Bronchial epithelial cell (primary cell): Measurements from ENCODE around the gene RBP5. TPM values are rescaled to one million over a fixed set of nuclear protein-coding genes. Genes with fewer than 3 reads are reported as not detected.

Experiments
- DNase-seq: peaks from one replicate; pipeline ENCODE4 v3.0.0-alpha.2; 2010; ENCODE audit warnings: low read depth
- FAIRE-seq: peaks from 2 replicates; lab custom pipeline; 2011; peaks lifted over from hg19 to GRCh38; lab: Jason Lieb, UNC
- H3K27me3 ChIP-seq: 2 replicates; pipeline ENCODE4 v1.5.1; 2011; ENCODE audit warnings: low read length; ENCODE audit not compliant: control insufficient read depth, insufficient read depth
- H3K36me3 ChIP-seq: 2 replicates; pipeline ENCODE4 v1.5.1; 2011; ENCODE audit warnings: low read length; ENCODE audit not compliant: control insufficient read depth, insufficient read depth
- H3K4me3 ChIP-seq: 2 replicates; pipeline ENCODE4 v1.5.1; 2011; ENCODE audit warnings: mild to moderate bottlenecking, low read depth, low read length, control low read depth
- total RNA-seq: library from RNA; depleted of rRNA; stranded (reverse); fragments of >200 nt; gene quantifications from 2 replicates; pipeline ENCODE4 v1.2.1, GENCODE V29; 2014
- TF ChIP-seq, protein P1 (sequence below): IDR thresholded peaks from 2 replicates; pipeline ENCODE4 v1.5.1; 2011; ENCODE audit warnings: mild to moderate bottlenecking, moderate library complexity, low read length, control low read depth, inconsistent platforms; ENCODE audit not compliant: insufficient read depth, severe bottlenecking

The RBP5 gene
- total RNA-seq, 1 donor from 2014 or later: not detected

DNA sequence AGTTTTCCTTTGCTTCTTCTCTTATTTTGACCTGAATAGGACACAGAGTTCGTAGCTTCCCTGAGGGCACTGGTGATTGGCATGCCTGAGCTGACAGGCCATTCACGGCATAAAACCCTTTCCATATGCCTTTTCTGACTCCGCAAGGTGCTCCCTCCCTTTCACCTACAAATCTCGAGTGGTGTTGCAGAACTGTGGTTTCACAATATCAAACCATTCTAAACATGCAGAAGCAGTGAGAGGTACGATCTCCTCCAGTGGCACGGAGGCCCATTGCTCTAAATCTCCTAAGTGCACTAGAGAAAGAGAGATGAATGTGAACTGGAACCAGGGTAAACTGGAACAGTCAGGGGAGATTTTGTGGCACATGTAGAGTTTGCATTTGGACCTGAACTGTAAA lies 25.4 kb upstream of the RBP5 start:
- Histone ChIP-seq H3K4me3 (no peak overlapping the region), H3K36me3 (peaks cover 11% of the 10 kb centered on the region), H3K27me3 (no peaks in the 10 kb centered on the region)
- TF ChIP-seq, protein P1, sequence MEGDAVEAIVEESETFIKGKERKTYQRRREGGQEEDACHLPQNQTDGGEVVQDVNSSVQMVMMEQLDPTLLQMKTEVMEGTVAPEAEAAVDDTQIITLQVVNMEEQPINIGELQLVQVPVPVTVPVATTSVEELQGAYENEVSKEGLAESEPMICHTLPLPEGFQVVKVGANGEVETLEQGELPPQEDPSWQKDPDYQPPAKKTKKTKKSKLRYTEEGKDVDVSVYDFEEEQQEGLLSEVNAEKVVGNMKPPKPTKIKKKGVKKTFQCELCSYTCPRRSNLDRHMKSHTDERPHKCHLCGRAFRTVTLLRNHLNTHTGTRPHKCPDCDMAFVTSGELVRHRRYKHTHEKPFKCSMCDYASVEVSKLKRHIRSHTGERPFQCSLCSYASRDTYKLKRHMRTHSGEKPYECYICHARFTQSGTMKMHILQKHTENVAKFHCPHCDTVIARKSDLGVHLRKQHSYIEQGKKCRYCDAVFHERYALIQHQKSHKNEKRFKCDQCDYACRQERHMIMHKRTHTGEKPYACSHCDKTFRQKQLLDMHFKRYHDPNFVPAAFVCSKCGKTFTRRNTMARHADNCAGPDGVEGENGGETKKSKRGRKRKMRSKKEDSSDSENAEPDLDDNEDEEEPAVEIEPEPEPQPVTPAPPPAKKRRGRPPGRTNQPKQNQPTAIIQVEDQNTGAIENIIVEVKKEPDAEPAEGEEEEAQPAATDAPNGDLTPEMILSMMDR: no peak
- peak; percentile 45 for DNase-seq
- FAIRE-seq: no peak

DNA sequence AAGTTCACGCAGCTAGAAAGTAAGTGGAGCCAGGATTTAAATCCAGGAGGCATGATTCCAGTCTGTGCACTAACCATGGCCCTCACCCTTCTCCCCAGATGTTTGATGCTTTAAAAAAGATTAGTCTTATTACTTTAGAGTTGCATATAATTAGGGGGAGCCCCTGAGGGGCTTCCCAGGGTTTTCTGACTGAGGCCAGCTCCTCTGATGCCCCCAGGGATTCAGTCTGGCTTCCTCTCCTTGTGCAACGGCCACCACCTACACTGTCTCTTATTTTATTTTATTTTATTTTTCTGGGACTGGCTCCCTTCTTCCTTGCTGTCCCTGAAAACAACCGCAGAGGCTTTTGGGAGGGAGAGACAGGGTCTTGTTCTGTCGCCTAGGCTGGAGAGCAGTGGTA lies 24.1 kb upstream of the RBP5 start:
- TF ChIP-seq, protein P1: no peak
- DNase-seq: no peak
- no peaks in the 10 kb centered on the region for H3K27me3 ChIP-seq
- no peak overlapping the region for H3K4me3 ChIP-seq
- H3K36me3 ChIP-seq: peaks cover 11% of the 10 kb centered on the region
- no peak for FAIRE-seq

DNA sequence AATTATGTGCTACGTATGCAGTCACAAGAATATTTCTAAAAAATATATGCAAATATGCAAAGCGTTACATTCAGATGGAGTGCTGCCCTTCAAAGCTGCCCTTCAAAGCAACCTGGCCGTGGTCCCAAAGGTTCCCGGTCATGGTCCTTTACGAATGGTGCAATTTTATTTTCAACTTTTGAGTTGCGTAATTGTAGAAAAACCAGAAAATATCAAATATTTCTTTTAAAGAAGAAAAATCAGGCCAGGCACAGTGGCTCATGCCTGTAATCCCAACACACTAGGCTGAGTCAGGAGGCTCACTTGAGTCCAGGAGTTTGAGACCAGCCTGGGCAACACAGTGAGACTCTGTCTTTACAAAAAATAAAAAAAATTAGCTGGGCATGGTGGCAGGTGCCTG lies 22.8 kb upstream of the RBP5 start:
- Histone ChIP-seq H3K36me3 (peaks cover 11% of the 10 kb centered on the region), H3K4me3 (no peak overlapping the region), H3K27me3 (no peaks in the 10 kb centered on the region)
- no peak for FAIRE-seq
- TF ChIP-seq, protein P1: no peak
- DNase-seq: no peak

DNA sequence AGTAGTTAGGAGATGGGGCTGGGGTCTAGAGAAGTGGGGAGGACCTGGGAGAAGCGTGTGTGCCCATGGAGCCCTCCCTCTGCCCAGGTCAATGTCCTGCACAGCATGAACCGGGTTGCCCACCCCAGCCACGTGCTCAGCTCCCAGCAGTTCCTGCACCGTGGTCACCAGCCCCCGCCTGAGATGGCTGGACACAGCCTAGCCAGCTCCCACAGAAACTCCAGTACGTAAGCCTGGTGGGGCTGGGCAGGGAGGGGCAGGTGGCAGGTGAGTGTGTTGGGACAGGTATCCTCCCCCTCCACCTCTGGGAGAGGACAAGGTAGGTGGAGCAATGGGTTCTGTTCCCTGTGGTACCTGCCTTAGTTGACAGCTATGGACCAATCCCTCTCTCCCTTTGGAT lies 22.2 kb upstream of the RBP5 start:
- H3K27me3 ChIP-seq: no peaks in the 10 kb centered on the region
- no peak for DNase-seq
- no peak overlapping the region for H3K4me3 ChIP-seq
- FAIRE-seq: no peak
- TF ChIP-seq, protein P1: no peak
- H3K36me3 ChIP-seq: peaks cover 11% of the 10 kb centered on the region

DNA sequence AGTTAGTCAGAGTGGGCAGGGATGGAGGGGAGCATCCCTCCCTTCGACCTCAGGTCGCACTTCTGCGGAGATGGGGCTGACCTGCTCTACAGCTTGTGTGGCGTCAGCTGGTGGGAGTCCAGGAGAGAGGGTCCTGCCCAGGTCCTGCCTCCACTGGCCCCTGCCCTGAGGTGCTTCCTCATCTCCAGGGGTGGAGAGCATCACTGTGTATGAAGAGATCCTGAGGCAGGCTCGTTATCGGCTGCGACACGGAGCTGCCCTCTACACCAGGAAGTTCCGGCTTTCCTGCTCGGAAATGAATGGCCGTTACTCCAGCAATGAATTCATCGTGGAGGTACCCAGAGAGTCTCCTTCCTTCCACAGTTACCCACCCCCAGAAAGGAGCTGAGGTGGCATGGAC lies 21.7 kb upstream of the RBP5 start:
- DNase-seq (no peak), FAIRE-seq (no peak)
- no peaks in the 10 kb centered on the region for H3K27me3 ChIP-seq
- TF ChIP-seq, protein P1: no peak
- peaks cover 11% of the 10 kb centered on the region for H3K36me3 ChIP-seq
- H3K4me3 ChIP-seq: no peak overlapping the region

DNA sequence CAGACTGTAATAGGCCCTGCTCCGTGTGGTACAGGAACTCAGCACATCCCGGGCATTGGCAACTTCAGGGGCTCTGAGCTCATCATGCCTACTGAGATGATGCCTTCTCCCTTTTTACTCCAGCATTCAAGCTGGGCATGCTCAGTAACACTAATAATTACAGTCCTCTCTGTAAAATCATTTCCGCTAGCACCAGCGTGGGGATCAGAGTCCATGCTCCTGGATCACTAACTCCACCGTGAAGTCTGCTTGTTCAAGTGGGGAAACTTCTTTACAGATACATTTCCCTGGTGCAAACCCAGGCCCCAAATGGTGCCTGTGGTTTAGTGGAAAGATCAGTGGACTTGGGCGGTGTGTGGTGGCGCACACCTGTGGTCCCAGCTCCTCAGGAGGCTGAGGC lies 18.2 kb upstream of the RBP5 start:
- FAIRE-seq (no peak), DNase-seq (no peak)
- TF ChIP-seq, protein P1: no peak
- Histone ChIP-seq H3K4me3 (no peak overlapping the region), H3K27me3 (no peaks in the 10 kb centered on the region), H3K36me3 (peaks cover 18% of the 10 kb centered on the region)
